SK-N-SH (cell line): ENCODE results near the gene MRPS26.

Source experiments
- JUND ChIP-seq: IDR thresholded peaks from 2 replicates; pipeline ENCODE4 v1.4.0; 2012
- RAD21 ChIP-seq: IDR thresholded peaks from 2 replicates; pipeline ENCODE4 v1.6.1; 2012; ENCODE audit warnings: mild to moderate bottlenecking, low read length
- RCOR1 ChIP-seq: fragments of 150-350 bp; IDR thresholded peaks from 2 replicates; pipeline ENCODE4 v1.6.1; 2017; ENCODE audit warnings: antibody characterized with exemption, low read length
- SIN3A ChIP-seq: IDR thresholded peaks from 2 replicates; pipeline ENCODE4 v1.6.1; 2012; ENCODE audit warnings: low read depth, mild to moderate bottlenecking, low read length, moderate library complexity, borderline replicate concordance
- TF ChIP-seq, protein P1 (sequence below): fragments of 200-600 bp; sonication (generic); IDR thresholded peaks from 2 replicates; pipeline ENCODE4 v1.6.1; 2017; ENCODE audit warnings: antibody characterized with exemption, mild to moderate bottlenecking, moderate library complexity

DNA sequence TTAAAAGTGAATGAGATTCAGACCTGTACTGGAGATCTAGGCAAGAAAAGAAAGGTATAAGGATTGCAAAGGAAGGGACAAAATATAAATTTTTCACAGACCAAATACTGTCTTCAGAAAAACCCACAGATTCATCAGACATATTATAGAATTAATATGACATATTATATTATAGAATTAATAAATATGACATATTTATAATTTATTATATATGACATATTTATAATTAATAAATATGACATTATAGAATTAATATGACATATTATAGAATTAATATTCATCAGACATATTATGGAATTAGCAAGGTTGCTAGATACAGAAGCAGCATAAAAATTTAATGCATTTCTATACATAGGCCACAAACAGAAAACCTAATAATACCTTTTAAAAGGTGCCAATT, 47.1 kb upstream of the MRPS26 start:
- TF ChIP-seq RCOR1: no peak
- TF ChIP-seq, protein P1, sequence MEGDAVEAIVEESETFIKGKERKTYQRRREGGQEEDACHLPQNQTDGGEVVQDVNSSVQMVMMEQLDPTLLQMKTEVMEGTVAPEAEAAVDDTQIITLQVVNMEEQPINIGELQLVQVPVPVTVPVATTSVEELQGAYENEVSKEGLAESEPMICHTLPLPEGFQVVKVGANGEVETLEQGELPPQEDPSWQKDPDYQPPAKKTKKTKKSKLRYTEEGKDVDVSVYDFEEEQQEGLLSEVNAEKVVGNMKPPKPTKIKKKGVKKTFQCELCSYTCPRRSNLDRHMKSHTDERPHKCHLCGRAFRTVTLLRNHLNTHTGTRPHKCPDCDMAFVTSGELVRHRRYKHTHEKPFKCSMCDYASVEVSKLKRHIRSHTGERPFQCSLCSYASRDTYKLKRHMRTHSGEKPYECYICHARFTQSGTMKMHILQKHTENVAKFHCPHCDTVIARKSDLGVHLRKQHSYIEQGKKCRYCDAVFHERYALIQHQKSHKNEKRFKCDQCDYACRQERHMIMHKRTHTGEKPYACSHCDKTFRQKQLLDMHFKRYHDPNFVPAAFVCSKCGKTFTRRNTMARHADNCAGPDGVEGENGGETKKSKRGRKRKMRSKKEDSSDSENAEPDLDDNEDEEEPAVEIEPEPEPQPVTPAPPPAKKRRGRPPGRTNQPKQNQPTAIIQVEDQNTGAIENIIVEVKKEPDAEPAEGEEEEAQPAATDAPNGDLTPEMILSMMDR: no peak
- TF ChIP-seq RAD21: no peak
- TF ChIP-seq SIN3A: no peak
- TF ChIP-seq JUND: no peak
